ENCODE data around the gene RTL1.

RTL1 gene

DNA sequence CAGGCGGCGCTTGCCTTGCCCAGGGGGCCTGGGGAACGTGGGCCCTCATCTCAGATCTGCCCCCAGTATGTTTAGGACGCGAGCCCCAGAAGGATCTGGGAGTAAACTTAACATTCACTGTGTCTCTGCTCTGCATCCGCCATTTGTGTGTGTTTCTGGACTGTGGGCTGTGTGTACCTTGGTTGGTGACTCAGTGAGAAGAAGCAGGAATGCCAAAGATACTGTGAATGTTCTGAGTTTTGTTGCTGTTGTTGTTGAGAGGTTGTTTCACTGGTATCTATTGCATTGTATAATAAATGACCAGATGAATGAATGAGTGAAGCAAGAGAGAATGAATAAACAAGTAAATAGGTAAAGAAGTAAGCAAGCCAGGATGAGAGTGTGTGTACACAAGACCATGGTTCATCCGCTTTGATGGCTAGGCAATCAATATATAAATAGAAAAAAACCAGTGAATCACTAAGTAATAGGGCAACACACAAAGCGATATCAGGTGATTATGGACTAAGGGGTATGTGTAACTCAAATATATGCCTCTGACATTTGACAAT, 57.1 kb downstream of the RTL1 start:
- no peak for ATAC-seq

DNA sequence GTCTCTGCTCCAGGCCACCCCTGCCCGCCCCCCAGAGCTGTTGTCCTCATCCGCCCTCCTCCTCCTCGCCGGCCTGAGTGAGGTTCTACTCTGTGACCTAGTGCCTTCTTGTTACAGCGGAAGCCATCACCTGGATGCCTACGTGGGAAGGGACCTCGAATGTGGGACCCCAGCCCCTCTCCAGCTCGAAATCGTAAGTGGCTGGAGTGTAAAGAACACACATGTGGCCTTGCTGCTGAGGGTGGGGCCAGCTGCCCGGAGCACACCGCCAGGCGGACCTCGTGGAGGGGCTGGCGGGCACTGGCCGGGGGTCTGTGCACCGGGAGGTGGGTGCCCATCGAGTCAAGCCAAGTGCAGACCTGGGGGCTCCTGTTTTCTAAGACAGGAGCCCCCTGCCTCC, 58.2 kb downstream of the RTL1 start:
- no peak for ATAC-seq

DNA sequence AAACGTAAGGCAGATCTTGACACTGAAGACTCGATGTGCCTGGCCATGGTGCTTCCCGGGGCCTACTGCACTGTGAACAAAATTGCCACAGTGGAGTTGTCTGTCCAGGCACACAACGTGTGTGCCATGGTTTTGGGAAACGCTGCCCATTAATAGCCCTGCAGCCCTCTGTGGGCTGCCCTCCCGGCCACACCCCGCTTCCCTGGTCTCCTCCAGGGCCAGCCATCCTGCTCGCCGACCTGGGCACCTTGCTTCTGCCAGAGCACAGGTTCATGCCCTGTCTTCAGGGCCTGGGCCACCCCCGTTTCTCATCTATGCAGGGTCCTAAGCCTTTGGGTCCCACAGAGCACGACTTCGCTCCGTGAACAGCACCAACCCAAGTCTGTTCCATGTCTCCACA, 58.7 kb downstream of the RTL1 start:
- no peak for ATAC-seq

DNA sequence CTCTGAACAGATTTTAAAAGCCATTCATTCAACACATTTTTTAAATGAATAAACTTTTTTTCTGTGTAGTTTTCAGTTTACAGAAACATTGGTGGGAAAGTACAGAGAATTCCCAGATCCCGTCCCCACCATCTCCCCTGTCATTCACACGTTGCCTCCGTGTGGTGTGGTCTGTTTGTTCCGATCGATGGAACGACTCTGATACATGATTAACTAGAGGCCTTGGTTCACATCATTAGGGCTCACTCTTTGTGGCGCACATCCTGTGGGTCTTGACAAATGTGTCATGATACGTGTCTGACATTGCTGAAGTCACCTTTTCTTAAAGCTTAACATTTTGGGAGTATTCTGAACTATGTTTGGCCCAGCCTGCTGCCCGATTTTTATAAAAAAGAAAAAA, 59.1 kb downstream of the RTL1 start:
- ATAC-seq, result no peak

DNA sequence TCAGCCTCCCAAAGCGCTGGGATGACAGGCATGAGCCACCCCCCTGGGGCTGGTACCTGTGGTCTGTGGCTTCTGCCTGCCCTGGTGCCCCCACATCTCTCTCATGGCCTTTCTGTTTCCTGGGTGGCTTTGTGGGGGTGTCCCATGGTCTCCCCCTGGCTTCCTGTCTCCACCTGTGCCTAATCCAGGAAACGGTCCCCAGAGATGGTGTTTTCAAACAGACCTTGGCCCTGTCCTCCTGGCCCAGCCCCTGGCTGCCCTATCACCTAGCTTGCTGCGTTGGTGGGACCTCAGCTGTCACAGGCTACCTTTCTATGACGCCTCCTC, 59.5 kb downstream of the RTL1 start:
- no peak for ATAC-seq

DNA sequence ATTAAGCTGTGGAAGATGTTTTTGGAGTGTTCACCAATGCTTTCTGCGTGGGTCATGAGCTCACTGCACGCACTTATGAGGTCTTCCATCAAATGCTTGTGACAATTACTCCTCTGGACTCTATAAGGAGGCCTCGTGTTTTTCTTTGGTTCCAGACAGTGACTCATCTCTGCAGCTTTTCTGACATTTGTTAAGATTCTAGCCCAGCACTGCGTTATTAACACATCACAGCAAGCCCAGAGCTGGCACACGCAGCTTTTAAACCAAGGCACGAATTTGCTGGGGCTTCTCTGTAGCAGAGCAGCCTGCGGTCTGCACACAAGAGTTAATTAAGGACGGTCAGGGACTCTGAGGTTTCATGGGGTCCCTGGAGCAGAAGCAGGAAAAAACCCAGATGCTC, 60.7 kb downstream of the RTL1 start:
- no peak for ATAC-seq

DNA sequence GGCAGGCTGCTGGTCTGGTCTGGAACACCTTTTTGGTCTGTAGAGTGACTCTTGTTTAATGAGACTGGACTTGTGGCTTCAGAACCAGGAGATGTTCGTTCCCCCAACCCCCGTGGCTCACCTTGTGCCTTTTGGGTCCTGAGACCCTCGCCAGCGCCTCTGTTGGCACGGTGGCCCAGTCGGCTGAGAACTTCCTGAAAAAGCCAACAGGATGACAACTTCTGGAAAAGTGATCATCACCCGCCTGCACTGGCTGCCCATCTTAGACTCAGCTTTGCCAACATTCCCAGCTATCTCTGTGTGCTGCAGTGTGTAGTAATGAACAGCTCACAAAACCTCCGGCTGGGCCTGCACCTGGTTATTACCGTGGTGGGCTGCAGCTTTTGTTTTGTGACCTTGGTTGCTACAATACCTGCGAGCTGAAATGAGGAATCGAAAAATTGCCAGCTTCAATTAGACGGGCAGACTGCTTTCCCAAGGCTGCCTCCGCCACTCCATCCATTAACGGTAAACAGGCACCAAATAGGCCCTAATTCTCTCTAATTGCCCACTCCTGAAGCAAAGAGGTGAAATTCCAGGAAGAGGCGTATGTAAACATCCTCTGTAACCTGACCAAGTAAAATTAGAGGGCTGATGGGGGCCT, 61.6 kb downstream of the RTL1 start:
- no peak for ATAC-seq

DNA sequence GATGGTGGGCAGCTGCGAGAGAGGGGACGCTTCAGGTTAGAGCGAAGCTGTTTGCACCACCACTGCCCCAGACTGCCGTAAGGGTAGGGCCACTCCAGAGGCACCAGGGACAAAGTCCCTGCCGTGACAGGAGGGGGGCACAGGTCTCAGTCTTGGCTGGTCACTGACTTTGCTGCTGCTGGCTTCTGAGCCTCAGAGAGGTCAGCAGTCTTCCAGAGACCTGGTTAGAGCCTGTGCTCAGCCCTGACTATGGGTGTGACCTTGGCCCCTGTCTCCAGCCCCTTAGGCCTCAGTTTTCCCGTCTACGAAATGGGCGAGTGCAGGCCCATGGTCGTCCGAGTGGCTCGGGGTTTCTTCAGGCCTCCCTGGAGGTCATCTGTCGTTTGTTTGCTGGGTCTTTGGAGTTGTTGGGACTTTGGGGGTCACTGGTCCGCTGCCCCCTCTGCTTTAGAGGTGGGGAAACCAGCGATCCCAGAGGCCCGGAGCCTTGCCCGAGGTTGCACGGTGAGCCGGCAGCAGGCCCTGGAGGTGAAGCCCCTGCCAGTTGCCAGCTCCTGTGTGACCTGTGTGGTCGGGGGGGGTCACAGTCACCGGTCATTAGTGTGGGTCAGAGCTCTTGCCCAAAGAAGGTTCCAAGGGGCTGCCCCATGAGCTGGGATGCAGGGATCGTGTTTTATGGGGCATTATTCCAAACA, 62.3 kb downstream of the RTL1 start:
- no peak for ATAC-seq

DNA sequence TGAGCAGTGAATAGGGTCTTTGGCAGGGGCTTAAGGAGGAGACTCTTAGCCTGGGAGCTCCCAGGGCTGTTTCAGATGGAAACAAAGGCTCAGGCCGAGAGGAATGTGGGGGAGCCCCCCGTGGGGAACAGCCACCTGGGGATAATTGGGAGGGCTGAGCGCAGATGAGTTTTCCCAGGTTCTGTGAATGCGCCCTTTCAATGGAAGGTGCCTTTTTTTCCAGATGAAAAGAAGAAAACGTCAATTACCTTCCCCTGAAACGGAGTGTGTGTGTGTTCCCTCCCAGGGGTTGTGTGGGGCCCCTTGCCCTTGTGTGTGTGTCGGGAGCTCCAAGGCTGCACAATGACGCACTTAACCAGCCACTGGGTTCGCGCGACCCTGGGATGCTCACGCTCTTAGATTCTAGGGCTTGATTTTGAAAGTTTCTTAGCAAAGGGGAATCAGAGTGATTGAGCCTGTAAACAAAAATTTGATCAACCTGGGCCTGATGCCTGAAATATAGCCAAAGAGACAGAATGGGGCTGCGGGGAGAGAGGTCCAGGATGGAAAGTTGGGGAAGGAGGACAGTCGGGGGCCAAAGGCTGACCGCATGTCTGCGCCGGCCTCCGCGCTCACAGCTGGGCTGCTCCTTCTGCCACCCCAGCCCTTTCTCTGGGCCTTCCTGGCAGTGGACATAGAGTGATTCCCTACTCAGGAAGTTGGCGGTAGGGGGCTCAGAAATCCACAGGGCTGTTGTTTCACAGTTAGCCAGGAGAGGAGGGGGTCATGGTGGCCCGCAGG, 63.0 kb downstream of the RTL1 start:
- no peak for ATAC-seq

DNA sequence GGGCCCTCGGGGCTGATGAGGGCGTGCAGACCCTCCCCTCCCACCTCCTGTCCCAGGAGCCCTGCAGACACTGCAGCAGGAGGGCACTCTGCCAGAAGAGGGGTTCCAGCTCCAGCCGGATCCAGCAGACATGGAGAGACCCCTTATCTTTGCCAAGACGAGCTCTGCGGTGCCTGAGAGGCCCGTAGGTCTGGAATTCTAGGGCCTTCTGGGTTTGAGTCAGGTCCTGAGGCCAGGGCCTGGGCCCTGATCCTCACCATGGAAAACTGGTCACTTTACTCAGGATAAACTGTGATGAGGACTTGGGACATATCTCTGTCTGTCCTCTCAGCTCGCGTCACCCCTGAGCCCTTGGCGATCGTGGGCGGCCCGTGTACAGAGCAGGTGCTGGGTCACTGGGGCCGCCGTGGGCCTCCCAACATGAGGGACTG, 63.8 kb downstream of the RTL1 start:
- no peak for ATAC-seq

DNA sequence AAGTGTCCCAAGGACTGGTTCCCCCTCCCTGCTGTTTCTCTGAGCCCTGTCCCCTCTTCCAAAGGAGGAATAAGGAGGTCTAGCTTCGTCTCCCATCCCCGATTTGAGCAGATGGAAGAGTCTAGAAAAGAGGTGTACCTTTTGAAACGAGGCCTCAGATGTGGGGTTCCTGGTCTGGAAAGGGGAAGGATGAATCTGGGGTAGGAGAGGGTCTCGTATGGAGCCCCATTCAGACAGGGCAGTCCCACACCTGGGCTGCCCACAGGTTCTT, 64.3 kb downstream of the RTL1 start:
- no peak for ATAC-seq

DNA sequence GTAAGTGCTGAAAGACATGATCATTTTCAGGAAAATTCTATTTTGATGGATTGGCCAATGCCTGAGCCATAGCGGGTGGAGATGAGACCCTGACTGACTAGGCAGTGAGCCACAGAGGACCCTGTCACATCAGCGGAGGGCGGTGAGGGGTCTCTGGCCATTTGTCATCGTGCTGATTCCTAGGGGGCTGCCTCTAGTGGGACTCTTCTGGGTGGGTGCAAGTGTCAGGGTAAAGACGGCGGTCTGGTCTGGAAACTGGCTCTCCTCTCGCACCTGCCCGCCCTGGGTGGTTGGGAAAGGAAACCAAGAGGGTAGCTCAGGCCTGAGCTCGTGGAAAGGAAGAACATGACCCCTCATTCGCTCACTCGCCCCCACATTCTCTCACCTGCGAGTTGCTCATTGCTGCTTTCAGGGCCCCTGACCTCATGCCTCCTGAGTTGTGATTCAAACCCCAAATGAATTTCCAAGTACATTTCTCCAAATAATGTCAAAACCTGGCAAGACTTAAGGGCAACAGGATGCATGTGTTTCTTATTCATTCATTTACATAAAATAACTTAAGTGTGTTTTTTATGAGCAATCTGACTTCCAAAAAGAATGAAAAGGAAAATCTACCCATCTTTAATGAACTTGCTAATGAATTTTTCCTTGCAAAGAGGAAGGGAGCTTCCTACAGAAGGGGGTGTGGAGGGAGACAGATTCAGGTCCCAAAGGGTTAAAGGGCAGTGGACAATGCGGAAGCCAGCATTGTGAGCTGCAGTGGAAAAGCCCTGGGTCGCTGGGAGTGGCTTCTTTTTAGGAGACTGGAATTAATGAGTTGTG, 64.8 kb downstream of the RTL1 start:
- no peak for ATAC-seq

DNA sequence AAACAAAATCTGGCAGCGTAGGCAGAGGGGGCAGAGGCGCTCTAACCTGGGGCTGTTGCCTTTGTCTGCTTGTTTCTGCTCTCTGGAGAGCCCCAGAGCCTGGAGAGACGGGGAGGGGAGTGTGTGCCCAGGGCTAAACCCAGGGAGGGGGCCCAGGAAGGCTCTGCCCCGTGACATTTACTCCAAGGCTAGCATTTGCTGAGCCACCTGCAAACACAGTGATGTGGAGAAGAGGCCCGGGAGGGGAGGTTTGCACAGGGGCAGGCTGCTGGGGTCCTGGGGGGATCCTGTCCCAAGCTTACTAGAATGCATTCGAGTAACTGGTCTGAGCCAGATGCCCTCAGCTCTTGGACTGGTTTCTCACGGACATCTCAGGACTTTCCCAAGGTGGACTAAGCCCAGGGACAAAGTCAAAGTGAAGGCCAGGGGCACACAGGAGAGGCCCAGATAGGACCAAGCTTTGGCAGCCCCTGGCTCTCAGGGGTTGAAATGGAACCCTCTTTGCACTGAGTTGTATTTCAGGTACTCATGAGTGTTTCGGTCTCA, 65.6 kb downstream of the RTL1 start:
- ATAC-seq, result no peak

DNA sequence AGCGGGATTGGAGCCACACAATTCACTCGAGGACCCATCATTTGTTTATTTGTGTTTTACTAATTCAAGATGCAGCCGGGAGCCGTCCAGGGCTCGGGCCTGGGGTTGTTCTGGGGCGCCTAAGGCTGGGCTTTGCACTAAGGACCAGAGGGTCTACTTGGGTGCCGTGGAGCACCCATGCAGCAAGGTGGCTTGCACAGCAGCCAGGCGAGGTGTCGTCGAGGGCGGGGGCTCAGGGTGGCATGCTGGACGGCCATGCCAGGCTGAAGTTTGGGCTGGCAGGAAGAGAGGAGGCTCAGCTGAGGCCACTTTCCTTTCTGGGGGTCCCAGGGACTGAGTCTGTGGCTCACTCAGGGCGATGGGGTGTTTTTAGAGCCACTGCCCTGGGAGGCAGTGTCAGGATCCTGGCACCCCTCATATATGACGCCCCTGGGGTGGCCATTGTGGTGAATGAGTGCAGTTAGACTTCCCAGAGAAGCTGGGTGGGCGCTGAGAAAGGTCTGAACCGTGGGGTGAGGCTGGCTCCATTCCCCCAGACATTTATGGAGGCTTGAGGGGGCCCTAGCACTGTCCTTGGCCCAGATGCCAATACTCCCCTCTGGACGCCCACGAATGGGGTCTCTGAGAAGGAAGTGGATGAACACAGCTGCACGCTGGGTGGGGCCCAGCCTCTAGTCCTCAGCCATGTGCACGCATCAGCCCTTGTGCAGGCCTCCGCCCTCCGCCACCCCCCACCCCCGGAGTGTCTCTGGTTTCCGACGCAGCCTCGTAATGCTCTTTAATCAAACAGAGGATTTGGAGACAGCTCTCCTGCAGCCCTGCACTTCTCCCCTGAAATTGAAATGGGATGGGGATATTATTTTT, 66.3 kb downstream of the RTL1 start:
- no peak for ATAC-seq

DNA sequence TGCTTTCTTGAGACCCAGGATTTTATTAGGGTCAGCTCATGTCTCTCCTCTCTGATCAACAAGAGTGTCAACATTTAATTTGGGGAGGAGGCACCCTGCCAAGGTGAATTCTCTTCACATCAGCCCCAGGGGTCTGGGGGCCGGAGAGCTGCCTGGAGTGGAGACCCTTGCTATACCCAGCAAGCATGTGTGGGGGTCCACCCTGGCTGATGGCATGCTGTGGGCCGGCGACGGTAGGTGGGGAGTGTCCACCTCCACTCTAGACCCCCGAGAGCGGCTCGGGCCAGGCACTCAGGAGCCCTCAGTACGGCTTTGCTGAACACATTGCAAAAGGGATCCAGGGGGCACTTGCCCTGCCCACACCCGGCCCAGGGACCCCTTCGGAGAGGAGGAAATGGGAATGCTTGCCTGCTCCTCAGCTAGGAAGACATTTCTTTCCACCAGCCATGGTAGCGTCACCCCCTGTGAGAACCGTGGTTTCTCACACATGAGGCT, 67.2 kb downstream of the RTL1 start:
- no peak for ATAC-seq

DNA sequence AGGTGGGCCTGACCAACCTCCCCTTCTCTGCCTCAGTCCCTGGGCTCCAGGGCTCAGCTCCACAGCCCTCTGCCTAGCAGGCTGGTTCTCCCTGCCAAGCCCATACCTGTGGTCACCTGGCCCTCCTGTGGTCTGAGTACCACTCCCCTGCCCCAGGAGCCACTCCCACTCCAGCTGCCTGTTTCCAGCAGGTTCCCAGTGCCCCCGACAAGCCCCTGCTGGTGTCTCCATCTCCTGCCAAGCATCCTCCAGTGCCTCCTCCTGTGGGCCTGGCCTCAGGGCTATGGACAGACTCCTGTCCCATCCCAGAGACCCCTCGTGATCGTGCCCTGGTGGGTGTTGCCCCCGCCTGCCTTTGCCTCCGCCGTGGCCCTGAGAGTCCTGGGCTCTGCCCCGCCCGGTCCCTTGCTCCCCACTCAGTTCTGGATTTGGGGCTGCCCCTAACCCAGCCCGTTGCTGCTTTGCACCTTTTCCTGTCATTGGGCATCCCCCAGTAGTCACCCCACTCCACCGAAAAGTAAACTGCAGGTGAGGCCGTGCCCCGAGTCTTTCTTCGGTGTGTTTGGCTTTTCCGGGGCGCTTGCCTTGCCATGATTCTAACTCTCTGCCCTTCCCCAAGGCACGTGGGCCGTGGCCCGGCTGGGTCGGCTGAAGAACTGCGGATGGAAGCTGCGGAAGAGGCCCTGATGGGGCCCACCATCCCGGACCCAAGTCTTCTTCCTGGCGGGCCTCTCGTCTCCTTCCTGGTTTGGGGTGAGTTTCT, 67.8 kb downstream of the RTL1 start:
- ATAC-seq, result no peak

DNA sequence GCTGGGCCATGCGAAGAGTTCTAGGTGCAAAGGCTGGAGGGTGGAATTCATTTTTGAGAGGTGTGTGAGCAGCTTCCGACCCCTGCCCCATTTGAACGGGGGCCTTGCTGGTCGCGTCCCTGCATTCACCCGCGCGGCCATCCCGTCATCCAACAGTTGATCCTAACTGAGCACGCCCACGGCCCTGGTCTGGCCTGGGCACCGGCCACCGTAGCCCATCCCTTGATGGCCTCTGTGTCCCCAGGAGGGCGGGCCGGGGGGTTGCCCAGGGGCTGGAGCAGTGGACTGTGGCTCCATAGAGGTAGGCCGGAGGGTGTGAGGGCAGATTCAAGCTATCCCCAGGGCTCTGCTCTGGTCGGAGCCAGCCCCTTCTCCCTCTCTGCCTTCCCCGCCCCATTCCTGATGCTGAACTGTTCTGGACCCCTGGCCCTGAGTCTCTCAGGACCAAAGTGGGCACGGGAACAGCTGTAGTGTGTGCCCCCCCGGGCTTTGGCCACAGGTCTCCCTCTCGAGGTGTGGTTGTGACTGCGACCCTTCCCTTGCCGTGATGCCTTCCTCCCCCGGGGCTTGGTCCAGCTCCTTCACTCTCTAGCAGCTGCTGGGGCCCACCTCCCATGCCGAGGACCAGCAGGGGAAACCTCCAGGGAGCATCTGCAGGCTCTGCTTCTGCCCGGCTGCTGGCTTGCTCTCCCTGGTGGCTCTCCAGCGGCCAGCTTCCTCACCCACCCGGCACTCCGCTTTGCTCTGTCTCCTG, 68.6 kb downstream of the RTL1 start:
- no peak for ATAC-seq

DNA sequence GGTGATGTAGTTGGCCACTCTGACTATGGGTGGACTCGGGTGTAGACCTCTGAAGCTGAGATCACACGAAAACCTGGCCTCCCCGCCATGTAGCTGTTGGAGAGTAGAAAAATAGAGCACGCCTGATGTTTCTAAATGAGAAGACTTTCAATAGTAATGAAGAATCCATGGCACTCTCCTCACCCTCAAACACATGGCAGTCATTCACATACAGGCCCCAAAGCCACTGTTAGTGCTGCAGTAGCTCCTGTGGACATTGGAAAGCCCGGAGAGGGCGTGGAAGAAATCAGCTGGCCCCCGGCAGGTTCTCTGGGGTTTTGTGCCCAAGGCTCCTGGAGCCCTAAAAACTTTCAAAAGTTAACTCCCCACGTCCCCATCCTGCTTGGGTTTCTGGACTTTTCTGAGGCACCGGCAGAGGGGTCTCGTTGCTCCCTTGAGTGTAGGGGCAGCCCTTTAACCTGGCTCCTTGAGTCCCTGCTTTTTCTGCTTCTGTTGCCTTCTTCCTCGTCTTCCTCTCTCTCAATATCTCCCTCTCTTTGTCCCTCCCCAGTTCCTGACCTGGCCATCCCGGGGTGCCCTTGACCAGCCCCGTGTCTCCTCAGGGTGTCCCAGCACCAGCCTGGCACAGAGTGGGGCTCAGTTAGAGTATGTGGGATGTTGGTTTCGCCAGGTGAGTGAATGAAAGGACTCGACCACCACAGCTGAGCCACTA, 69.3 kb downstream of the RTL1 start:
- no peak for ATAC-seq

DNA sequence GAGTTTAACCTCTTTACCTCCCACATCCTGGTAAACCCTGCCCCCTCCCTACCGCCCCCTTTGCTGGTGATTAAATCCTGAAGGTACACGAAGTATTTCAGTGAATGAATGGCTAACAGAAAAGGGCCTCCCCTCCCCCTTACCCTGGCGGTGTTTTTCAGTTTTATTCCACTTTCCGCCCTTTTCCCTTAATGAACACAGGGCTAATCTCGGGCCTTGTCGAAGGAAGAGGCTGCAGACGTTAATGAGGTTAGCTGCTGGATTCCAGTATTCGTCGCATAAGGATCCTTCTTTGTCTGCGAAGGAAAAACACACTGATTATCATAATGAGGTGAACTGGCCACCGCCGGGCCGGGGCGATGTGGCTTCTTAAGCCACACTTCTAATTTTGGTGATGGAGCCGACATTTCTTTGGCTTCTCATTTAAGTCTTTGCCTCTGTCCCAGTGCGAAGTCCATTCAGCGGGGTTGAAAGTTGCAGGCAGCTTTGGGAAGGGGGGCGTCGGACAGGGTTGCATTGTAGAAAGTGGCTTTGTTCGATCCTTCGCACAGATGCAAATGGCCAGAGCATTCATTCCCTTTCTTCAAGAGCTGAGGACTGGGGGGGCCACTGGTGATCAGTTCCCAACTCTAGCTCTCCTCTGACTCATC, 71.1 kb downstream of the RTL1 start:
- ATAC-seq, result no peak

Measured in activated CD4-positive, CD25-positive, alpha-beta regulatory T cell treated with anti-CD3 and anti-CD28 coated beads, Interleukin-2, amount 50 U/mL, for 24 hours (primary cell).